Ishikawa (cell line): Measurements from ENCODE around the gene RNF217.

Experiments
- RAD21 ChIP-seq: IDR thresholded peaks from 2 replicates; pipeline ENCODE4 v1.6.1; 2012; ENCODE audit warnings: low read depth
- TF ChIP-seq, protein P1 (sequence below): IDR thresholded peaks from 2 replicates; pipeline ENCODE4 v1.6.1; 2012; ENCODE audit warnings: low read depth, mild to moderate bottlenecking

DNA sequence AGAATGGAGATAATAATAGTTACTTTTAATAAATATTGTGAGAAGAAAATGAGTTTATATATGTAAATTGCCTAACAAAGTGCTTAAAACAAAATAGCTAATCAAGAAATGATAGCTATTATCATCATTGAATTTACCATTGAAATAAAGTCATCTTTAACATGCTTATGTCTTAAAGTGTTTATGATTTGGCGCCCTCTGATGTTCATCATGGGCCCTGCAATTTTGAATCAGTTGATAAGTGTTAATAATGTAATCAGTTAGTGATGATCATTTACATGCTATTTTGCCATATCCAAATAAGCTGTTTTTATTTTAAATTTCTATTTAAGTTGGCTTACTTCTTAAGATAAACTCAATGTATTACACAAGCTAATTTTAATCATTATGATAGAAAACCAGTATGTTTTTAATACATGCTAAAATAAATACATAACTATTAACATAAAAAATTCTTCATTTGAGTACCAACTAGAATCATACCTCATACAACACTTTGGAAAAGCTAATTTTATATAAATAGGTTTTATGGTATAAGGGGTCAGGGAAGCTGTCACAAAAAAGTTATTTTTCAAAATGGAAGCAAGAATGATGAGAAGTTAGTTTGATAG, 152.1 kb downstream of the RNF217 start:
- TF ChIP-seq RAD21: peak; percentile 91
- TF ChIP-seq, protein P1, sequence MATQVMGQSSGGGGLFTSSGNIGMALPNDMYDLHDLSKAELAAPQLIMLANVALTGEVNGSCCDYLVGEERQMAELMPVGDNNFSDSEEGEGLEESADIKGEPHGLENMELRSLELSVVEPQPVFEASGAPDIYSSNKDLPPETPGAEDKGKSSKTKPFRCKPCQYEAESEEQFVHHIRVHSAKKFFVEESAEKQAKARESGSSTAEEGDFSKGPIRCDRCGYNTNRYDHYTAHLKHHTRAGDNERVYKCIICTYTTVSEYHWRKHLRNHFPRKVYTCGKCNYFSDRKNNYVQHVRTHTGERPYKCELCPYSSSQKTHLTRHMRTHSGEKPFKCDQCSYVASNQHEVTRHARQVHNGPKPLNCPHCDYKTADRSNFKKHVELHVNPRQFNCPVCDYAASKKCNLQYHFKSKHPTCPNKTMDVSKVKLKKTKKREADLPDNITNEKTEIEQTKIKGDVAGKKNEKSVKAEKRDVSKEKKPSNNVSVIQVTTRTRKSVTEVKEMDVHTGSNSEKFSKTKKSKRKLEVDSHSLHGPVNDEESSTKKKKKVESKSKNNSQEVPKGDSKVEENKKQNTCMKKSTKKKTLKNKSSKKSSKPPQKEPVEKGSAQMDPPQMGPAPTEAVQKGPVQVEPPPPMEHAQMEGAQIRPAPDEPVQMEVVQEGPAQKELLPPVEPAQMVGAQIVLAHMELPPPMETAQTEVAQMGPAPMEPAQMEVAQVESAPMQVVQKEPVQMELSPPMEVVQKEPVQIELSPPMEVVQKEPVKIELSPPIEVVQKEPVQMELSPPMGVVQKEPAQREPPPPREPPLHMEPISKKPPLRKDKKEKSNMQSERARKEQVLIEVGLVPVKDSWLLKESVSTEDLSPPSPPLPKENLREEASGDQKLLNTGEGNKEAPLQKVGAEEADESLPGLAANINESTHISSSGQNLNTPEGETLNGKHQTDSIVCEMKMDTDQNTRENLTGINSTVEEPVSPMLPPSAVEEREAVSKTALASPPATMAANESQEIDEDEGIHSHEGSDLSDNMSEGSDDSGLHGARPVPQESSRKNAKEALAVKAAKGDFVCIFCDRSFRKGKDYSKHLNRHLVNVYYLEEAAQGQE: no peak
